ENCODE results near the gene PPP3CA.

DNA sequence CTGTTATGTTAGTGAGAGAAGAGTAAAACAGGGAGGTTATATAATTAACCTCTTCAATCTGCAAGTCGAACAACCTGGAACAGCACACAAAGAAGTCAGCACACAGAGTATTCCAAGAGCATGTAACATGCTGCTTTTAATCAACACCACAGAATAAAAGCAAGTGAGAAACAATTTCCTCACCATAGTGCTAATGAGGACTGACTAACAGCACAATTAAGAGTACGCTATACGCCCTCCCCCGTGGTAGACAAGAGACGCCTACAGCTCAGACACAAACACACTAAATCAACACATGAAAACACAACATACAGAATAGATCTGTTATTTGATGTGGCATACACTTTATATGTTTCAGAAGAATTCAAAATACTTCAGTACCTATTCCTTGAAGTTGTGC lies 103.0 kb downstream of the PPP3CA start:
- TF ChIP-seq, protein P1, sequence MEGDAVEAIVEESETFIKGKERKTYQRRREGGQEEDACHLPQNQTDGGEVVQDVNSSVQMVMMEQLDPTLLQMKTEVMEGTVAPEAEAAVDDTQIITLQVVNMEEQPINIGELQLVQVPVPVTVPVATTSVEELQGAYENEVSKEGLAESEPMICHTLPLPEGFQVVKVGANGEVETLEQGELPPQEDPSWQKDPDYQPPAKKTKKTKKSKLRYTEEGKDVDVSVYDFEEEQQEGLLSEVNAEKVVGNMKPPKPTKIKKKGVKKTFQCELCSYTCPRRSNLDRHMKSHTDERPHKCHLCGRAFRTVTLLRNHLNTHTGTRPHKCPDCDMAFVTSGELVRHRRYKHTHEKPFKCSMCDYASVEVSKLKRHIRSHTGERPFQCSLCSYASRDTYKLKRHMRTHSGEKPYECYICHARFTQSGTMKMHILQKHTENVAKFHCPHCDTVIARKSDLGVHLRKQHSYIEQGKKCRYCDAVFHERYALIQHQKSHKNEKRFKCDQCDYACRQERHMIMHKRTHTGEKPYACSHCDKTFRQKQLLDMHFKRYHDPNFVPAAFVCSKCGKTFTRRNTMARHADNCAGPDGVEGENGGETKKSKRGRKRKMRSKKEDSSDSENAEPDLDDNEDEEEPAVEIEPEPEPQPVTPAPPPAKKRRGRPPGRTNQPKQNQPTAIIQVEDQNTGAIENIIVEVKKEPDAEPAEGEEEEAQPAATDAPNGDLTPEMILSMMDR (conservative IDR thresholded peaks at IDR 0.05 in 1 of 2, IDR thresholded peaks at IDR 0.05 in 1 of 2; ENCODE audit: extremely low read depth in 1 of 2, insufficient read depth in 1 of 2, low read depth in 1 of 2, low read length in 2 of 2) = no peak
- TF ChIP-seq EZH2 (IDR thresholded peaks at IDR 0.05; ENCODE audit: borderline replicate concordance, low read length) = no peak
